Loucy (cell line): ENCODE measurements around the gene KCTD11.

ENCODE experiments used
- CTCF ChIP-seq: fragments of 200-600 bp; sonication (generic); conservative IDR thresholded peaks from 2 replicates; pipeline ENCODE4 v1.5.1; 2014; ENCODE audit warnings: mild to moderate bottlenecking, antibody characterized with exemption, low read length
- EZH2phosphoT487 ChIP-seq: fragments of 200-600 bp; IDR thresholded peaks from 2 replicates; pipeline ENCODE4 v1.6.1; 2018; ENCODE audit warnings: antibody characterized with exemption, mild to moderate bottlenecking, moderate library complexity, borderline replicate concordance

DNA sequence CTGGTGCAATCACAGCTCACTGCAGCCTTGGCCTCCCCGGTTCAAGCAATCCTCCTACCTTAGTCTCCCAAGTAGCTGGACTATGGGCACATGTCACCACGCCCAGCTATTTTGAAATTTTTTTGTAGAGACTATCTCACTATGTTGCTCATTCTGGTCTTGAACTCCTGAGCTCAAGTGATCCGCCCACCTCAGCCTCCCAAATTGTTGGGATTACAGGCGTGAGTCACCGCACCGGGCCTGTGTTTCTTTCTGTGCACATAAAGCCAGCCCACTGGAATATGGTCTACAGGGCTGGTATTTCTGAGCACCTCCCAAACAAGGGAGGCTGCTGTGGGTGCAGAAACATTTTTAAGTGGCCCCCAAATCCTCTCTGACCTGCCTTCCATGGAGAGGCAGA lies 11.3 kb downstream of the KCTD11 start:
- TF ChIP-seq CTCF (no peak), EZH2phosphoT487 (no peak)
